ENCODE results near the gene PRKAR1B. TPM values are rescaled to one million over a fixed set of nuclear protein-coding genes. Genes with fewer than 3 reads are reported as not detected.

Gene PRKAR1B
- total RNA-seq, 1 experiment from 2014 or later = 62.0 TPM

- Histone ChIP-seq H3K27me3 (ENCODE audit: control insufficient read depth, insufficient read depth, low read length) (no peaks in the 10 kb centered on the region), H3K4me3 (ENCODE audit: low read depth in 2 of 2, low read length in 2 of 2) (no peak overlapping the region), H3K9me3 (ENCODE audit: control insufficient read depth, insufficient read depth, low read depth, low read length) (peaks cover 6% of the 10 kb centered on the region; the same call in 1 of the 2 replicates), H3K4me1 (ENCODE audit: control insufficient read depth, insufficient read depth, low read length) (no peaks in the 10 kb centered on the region), H3K27ac (ENCODE audit: low read length) (no peak overlapping the region), H3K36me3 (ENCODE audit: control insufficient read depth, insufficient read depth, low read length) (no peaks in the 10 kb centered on the region)
- in situ Hi-C loops (cut with HindIII; ENCODE audit: low pct_unique_long_range_greater_than_20kb, low sequenced_read_pairs) (no loop called here), intact Hi-C loops (cut with micrococcal nuclease; ENCODE audit: unreplicated experiment) (no loop called here)
- DNase-seq (ENCODE audit: low read depth, low spot score) (no peak), ATAC-seq (no peak)
- no TSS peak for BruUV-seq (replicated peaks)
- TF ChIP-seq POLR2AphosphoS5 (IDR thresholded peaks at IDR 0.05; ENCODE audit: low read depth, low read length) = no peak
- TF ChIP-seq CTCF (IDR thresholded peaks at IDR 0.05) = no peak
- no peak for TF ChIP-seq SIN3A (IDR thresholded peaks at IDR 0.05; ENCODE audit: borderline replicate concordance, insufficient read depth, low read depth, low read length)
- TF ChIP-seq REST (IDR thresholded peaks at IDR 0.05; ENCODE audit: insufficient read depth in 1 of 2, low read depth in 2 of 2, low read length in 1 of 2) = no peak
- TF ChIP-seq TCF7L2 (IDR thresholded peaks at IDR 0.05; ENCODE audit: low read depth, low read length) = no peak
- CTCF ChIA-PET = no interaction called here
- POLR2A ChIA-PET = no interaction called here
Measured at GRCh38 chr7:701086-701671, 25.9 kb downstream of the PRKAR1B start.

- POLR2A ChIA-PET = interaction anchor here (0.7 kb wide), 1 partner anchor 409 kb away, joined by 3 read pairs; no protein-coding TSS in a partner anchor
- CTCF ChIA-PET = no interaction called here
- no peaks in the 10 kb centered on the region for H3K27me3 ChIP-seq (ENCODE audit: control insufficient read depth, insufficient read depth, low read length)
- BruUV-seq (replicated peaks) = no TSS peak
- no peaks in the 10 kb centered on the region for H3K4me1 ChIP-seq (ENCODE audit: control insufficient read depth, insufficient read depth, low read length)
- H3K4me3 ChIP-seq (ENCODE audit: low read depth in 2 of 2, low read length in 2 of 2) = no peak overlapping the region
- ATAC-seq = no peak
- intact Hi-C loops (cut with micrococcal nuclease; ENCODE audit: unreplicated experiment) (no loop called here), in situ Hi-C loops (cut with HindIII; ENCODE audit: low pct_unique_long_range_greater_than_20kb, low sequenced_read_pairs) (no loop called here)
- no peak for TF ChIP-seq TCF7L2 (IDR thresholded peaks at IDR 0.05; ENCODE audit: low read depth, low read length)
- TF ChIP-seq REST (IDR thresholded peaks at IDR 0.05; ENCODE audit: insufficient read depth in 1 of 2, low read depth in 2 of 2, low read length in 1 of 2) = no peak
- TF ChIP-seq SIN3A (IDR thresholded peaks at IDR 0.05; ENCODE audit: borderline replicate concordance, insufficient read depth, low read depth, low read length) = no peak
- TF ChIP-seq POLR2AphosphoS5 (IDR thresholded peaks at IDR 0.05; ENCODE audit: low read depth, low read length) = no peak
- no peak for TF ChIP-seq CTCF (IDR thresholded peaks at IDR 0.05)
- H3K27ac ChIP-seq (ENCODE audit: low read length) = no peak overlapping the region
- H3K36me3 ChIP-seq (ENCODE audit: control insufficient read depth, insufficient read depth, low read length) = no peaks in the 10 kb centered on the region
- peaks cover 6% of the 10 kb centered on the region; the same call in 1 of the 2 replicates for H3K9me3 ChIP-seq (ENCODE audit: control insufficient read depth, insufficient read depth, low read depth, low read length)
- no peak for DNase-seq (ENCODE audit: low read depth, low spot score)
Measured at GRCh38 chr7:699476-700170, 27.5 kb downstream of the PRKAR1B start.
